Endothelial cell of umbilical vein (primary cell): ENCODE data around the gene GRPEL1. TPM values are rescaled to one million over a fixed set of nuclear protein-coding genes. Genes with fewer than 3 reads are reported as not detected.

Experiments
- BruUV-seq: library from RNA; stranded (reverse); fragments of 400-500 nt; replicated peaks from 2 replicates; lab custom pipeline; 2021; lab: Mats Ljungman, UMichigan
- CTCF ChIA-PET: fragments of 300-600, 350-600 bp; sonication (Branson Sonifier 250); formaldehyde crosslinking; loops from one replicate; lab custom pipeline; 2021; ENCODE audit warnings: antibody characterized with exemption, inconsistent platforms; lab: Charles Lee
- POLR2A ChIA-PET: fragments of 300-600, 350-600 bp; sonication (Branson Sonifier 250); formaldehyde crosslinking; loops from one replicate; lab custom pipeline; 2021; ENCODE audit warnings: antibody characterized with exemption, inconsistent platforms; lab: Charles Lee
- DNase-seq: peaks from one replicate; pipeline ENCODE4 v3.0.0-alpha.2; 2011; ENCODE audit warnings: low read depth, low spot score
- FAIRE-seq: peaks from 2 replicates; lab custom pipeline; 2011; peaks lifted over from hg19 to GRCh38; lab: Jason Lieb, UNC
- H2AFZ ChIP-seq: 2 replicates; pipeline ENCODE4 v1.6.0; 2012; ENCODE audit warnings: low read depth, low read length, control low read depth, inconsistent platforms
- H3K27ac ChIP-seq: 2 replicates; pipeline ENCODE4 v1.5.1; 2011; ENCODE audit warnings: low read depth, mild to moderate bottlenecking, control low read depth, low read length, moderate library complexity; ENCODE audit not compliant: insufficient read depth
- H3K27me3 ChIP-seq, 2 experiments: 2 replicates each; pipeline versions ENCODE4 v1.6.0 to v1.6.1; 2011; ENCODE audit warnings: low read length in 2 of 2, mixed read lengths in 1 of 2; ENCODE audit not compliant: control insufficient read depth in 2 of 2, insufficient read depth in 2 of 2
- H3K36me3 ChIP-seq, 2 experiments: 2 replicates in 1 of 2; 3 replicates in 1 of 2; pipeline ENCODE4 v1.5.1; 2011; ENCODE audit warnings: low read length in 2 of 2, mild to moderate bottlenecking in 1 of 2, moderate library complexity in 1 of 2; ENCODE audit not compliant: control insufficient read depth in 2 of 2, insufficient read depth in 2 of 2; ENCODE audit errors: extremely low read depth in 1 of 2
- H3K4me1 ChIP-seq: 3 replicates; pipeline ENCODE4 v1.5.1; 2011; ENCODE audit warnings: mild to moderate bottlenecking, low read length; ENCODE audit not compliant: control insufficient read depth, insufficient read depth; ENCODE audit errors: extremely low read depth
- H3K4me2 ChIP-seq: 2 replicates; pipeline ENCODE4 v1.6.1; 2011; ENCODE audit warnings: low read length, control low read depth, mixed read lengths; ENCODE audit not compliant: insufficient read depth
- H3K4me3 ChIP-seq, 3 experiments: fragments of 200-600 bp in 1 of 3; sonication (generic), shearing (Covaris generic) in 1 of 3; replicated peaks in 1 of 3; 2 replicates each; pipeline ENCODE4 v1.5.1; 2011 to 2016; ENCODE audit warnings: control low read depth in 3 of 3, low read length in 3 of 3, mild to moderate bottlenecking in 2 of 3, inconsistent platforms in 1 of 3, low read depth in 1 of 3, moderate library complexity in 1 of 3; ENCODE audit not compliant: insufficient read depth in 1 of 3
- H3K79me2 ChIP-seq: 2 replicates; pipeline ENCODE4 v1.6.0; 2012; ENCODE audit warnings: low read length, inconsistent platforms; ENCODE audit not compliant: control insufficient read depth, insufficient read depth
- H3K9ac ChIP-seq: replicated peaks from 2 replicates; pipeline ENCODE3; 2011; ENCODE audit warnings: low read length, control low read depth; ENCODE audit not compliant: insufficient read depth; ENCODE audit errors: extremely low read depth
- H3K9me1 ChIP-seq: replicated peaks from 3 replicates; pipeline ENCODE4 v1.6.0; 2011; ENCODE audit warnings: mild to moderate bottlenecking, low read length; ENCODE audit not compliant: control insufficient read depth, insufficient read depth; ENCODE audit errors: extremely low read depth
- H3K9me3 ChIP-seq: replicated peaks from 2 replicates; pipeline ENCODE4 v1.5.1; 2012; ENCODE audit warnings: low read length, inconsistent platforms; ENCODE audit not compliant: control insufficient read depth, insufficient read depth
- H4K20me1 ChIP-seq: replicated peaks from 2 replicates; pipeline ENCODE3; 2011; ENCODE audit warnings: mild to moderate bottlenecking, low read length; ENCODE audit not compliant: control insufficient read depth, insufficient read depth; ENCODE audit errors: extremely low read depth
- CTCF ChIP-seq, 2 donors: IDR thresholded peaks; 1 replicate in 1 of 2; 2 replicates in 1 of 2; pipeline ENCODE4 v1.5.1; 2011; ENCODE audit warnings: low read length in 2 of 2, mild to moderate bottlenecking in 2 of 2, moderate library complexity in 2 of 2, control low read depth in 1 of 2, inconsistent platforms in 1 of 2, low read depth in 1 of 2; ENCODE audit not compliant: insufficient read depth in 1 of 2; ENCODE audit errors: extremely low read depth in 1 of 2
- EZH2 ChIP-seq: IDR thresholded peaks from 2 replicates; pipeline ENCODE4 v1.6.1; 2012; ENCODE audit warnings: borderline replicate concordance, low read depth, mild to moderate bottlenecking, moderate library complexity, low read length, inconsistent platforms; ENCODE audit not compliant: severe bottlenecking
- FOS ChIP-seq: IDR thresholded peaks from 2 replicates; pipeline ENCODE4 v1.6.1; 2011; ENCODE audit warnings: mild to moderate bottlenecking, low read length, moderate library complexity, borderline replicate concordance; ENCODE audit not compliant: insufficient read depth
- GATA2 ChIP-seq: IDR thresholded peaks from 2 replicates; pipeline ENCODE4 v1.7.0; 2011; ENCODE audit warnings: low read depth, mild to moderate bottlenecking, moderate library complexity, mixed read lengths, low read length; ENCODE audit not compliant: insufficient read length, insufficient read depth
- JUN ChIP-seq: IDR thresholded peaks from 2 replicates; pipeline ENCODE4 v1.6.1; 2011; ENCODE audit warnings: borderline replicate concordance, low read depth; ENCODE audit not compliant: insufficient read length, insufficient read depth
- MAX ChIP-seq: IDR thresholded peaks from 2 replicates; pipeline ENCODE4 v1.6.1; 2011; ENCODE audit not compliant: insufficient read depth, insufficient read length
- MYC ChIP-seq: IDR thresholded peaks from one replicate; pipeline ENCODE4 v1.6.1; 2011; ENCODE audit warnings: mild to moderate bottlenecking, low read depth, low read length
- POLR2A ChIP-seq: IDR thresholded peaks from 2 replicates; pipeline ENCODE4 v1.6.1; 2012; ENCODE audit warnings: low read depth, mild to moderate bottlenecking, control low read depth, low read length
- POLR2AphosphoS5 ChIP-seq: IDR thresholded peaks from 2 replicates; pipeline ENCODE4 v1.6.1; 2012; ENCODE audit warnings: low read depth, mild to moderate bottlenecking, control low read depth, low read length, moderate library complexity; ENCODE audit not compliant: insufficient read depth
- dilution Hi-C: fragments of 300-500 bp; cut with MboI; formaldehyde crosslinking; loops from one replicate; pipeline ENCODE4 v1.15.0; 2019; ENCODE audit warnings: low sequenced_read_pairs; ENCODE audit not compliant: extremely low pct_ligation_motif_present
- intact Hi-C: fragments of 100-400 bp; cut with micrococcal nuclease; formaldehyde crosslinking; loops from one replicate; pipeline ENCODE4 v1.10.0; 2022
- polyA plus RNA-seq, 4 experiments: library from polyadenylated mRNA; depleted of rRNA in 3 of 4; stranded (reverse) in 3 of 4; unstranded in 1 of 4; fragments of >200 nt; gene quantifications; 2 replicates each; pipeline versions ENCODE4 v1.2.1 to v1.2.3, GENCODE V29; 2011 to 2012; ENCODE audit warnings: missing spikeins in 1 of 4
- total RNA-seq: library from RNA; stranded (reverse); gene quantifications from 2 replicates; pipeline ENCODE4 v1.2.3, GENCODE V29; 2021

Gene GRPEL1
- total and polyA plus RNA-seq, 2 donors (not counting 3 experiments of a cell fraction or from before 2014, with no cell fraction given) = 17.3 to 42.6 TPM

GRCh38 chr4:7058792-7059191 is 9.1 kb downstream of the GRPEL1 start:
- no peak for FAIRE-seq
- TF ChIP-seq CTCF (IDR thresholded peaks at IDR 0.05; ENCODE audit: extremely low read depth in 1 of 2, insufficient read depth in 1 of 2, low read depth in 1 of 2, low read length in 2 of 2) (no peak), FOS (no peak), POLR2AphosphoS5 (no peak), JUN (no peak), EZH2 (no peak), MAX (no peak), POLR2A (no peak), GATA2 (no peak), MYC (no peak)
- Histone ChIP-seq H3K27me3 (no peaks in the 10 kb centered on the region), H3K4me2 (no peak overlapping the region), H3K4me1 (peaks cover 13% of the 10 kb centered on the region), H2AFZ (no peak overlapping the region), H3K9ac (no peak overlapping the region), H3K4me3 (no peak overlapping the region), H3K9me1 (no peaks in the 10 kb centered on the region), H3K9me3 (no peaks in the 10 kb centered on the region), H3K36me3 (peaks cover 24 to 35% of the 10 kb centered on the region in 2 experiments), H3K27ac (no peak overlapping the region), H4K20me1 (no peaks in the 10 kb centered on the region), H3K79me2 (peaks cover 14% of the 10 kb centered on the region)
- no peak for DNase-seq
- no TSS peak for BruUV-seq
- POLR2A ChIA-PET = no interaction called here
- dilution Hi-C loops = no loop called here
- intact Hi-C loops = no loop called here
- CTCF ChIA-PET = interaction anchor here (1.4 to 1.5 kb wide), 2 partner anchors 9 to 16 kb away, joined by 5 read pairs; partner anchors contain the start of gene TADA2B
